ENCODE results near the gene MAGI3.
"Not testable (repeated sequence)": the region's sequence is repeated elsewhere in the genome, so short reads cannot be mapped to it uniquely, and the experiment has no call there.

MAGI3 gene

GRCh38 chr1:113401067-113401466 is 10.8 kb downstream of the MAGI3 start:
- Histone ChIP-seq H3K9me3 (ENCODE audit: low read length) (no peaks in the 10 kb centered on the region), H3K9ac (ENCODE audit: low read length) (no peak overlapping the region), H3K4me1 (ENCODE audit: insufficient read depth, low read length) (peaks cover 5% of the 10 kb centered on the region), H3K27ac (ENCODE audit: low read depth, low read length) (no peak overlapping the region), H3K27me3 (ENCODE audit: control insufficient read depth in 1 of 2, insufficient read depth in 2 of 2, low read length in 2 of 2) (no peaks in the 10 kb centered on the region), H3K4me3 (ENCODE audit: low read depth in 1 of 2, low read length in 2 of 2) (no peak overlapping the region), H3K36me3 (ENCODE audit: insufficient read depth, low read length) (no peaks in the 10 kb centered on the region)

GRCh38 chr1:113401728-113402127 is 11.4 kb downstream of the MAGI3 start:
- Histone ChIP-seq H3K4me1 (ENCODE audit: insufficient read depth, low read length) (peaks cover 3% of the 10 kb centered on the region), H3K27me3 (ENCODE audit: control insufficient read depth in 1 of 2, insufficient read depth in 2 of 2, low read length in 2 of 2) (no peaks in the 10 kb centered on the region), H3K27ac (ENCODE audit: low read depth, low read length) (no peak overlapping the region), H3K9ac (ENCODE audit: low read length) (no peak overlapping the region), H3K36me3 (ENCODE audit: insufficient read depth, low read length) (no peaks in the 10 kb centered on the region), H3K4me3 (ENCODE audit: low read depth in 1 of 2, low read length in 2 of 2) (no peak overlapping the region), H3K9me3 (ENCODE audit: low read length) (no peaks in the 10 kb centered on the region)

GRCh38 chr1:113403065-113403464 is 12.8 kb downstream of the MAGI3 start:
- H3K27me3 ChIP-seq (ENCODE audit: control insufficient read depth in 1 of 2, insufficient read depth in 2 of 2, low read length in 2 of 2), result no peaks in the 10 kb centered on the region
- no peak overlapping the region for H3K9ac ChIP-seq (ENCODE audit: low read length)
- H3K27ac ChIP-seq (ENCODE audit: low read depth, low read length), result no peak overlapping the region
- H3K9me3 ChIP-seq (ENCODE audit: low read length), result no peaks in the 10 kb centered on the region
- no peak overlapping the region for H3K4me3 ChIP-seq (ENCODE audit: low read depth in 1 of 2, low read length in 2 of 2)
- H3K4me1 ChIP-seq (ENCODE audit: insufficient read depth, low read length), result no peaks in the 10 kb centered on the region
- no peaks in the 10 kb centered on the region for H3K36me3 ChIP-seq (ENCODE audit: insufficient read depth, low read length)

- H3K4me1 ChIP-seq (ENCODE audit: insufficient read depth, low read length), result peaks cover 2% of the 10 kb centered on the region
- no peaks in the 10 kb centered on the region for H3K9me3 ChIP-seq (ENCODE audit: low read length)
- no peaks in the 10 kb centered on the region for H3K36me3 ChIP-seq (ENCODE audit: insufficient read depth, low read length)
- H3K27me3 ChIP-seq (ENCODE audit: control insufficient read depth in 1 of 2, insufficient read depth in 2 of 2, low read length in 2 of 2), result no peaks in the 10 kb centered on the region
- no peak overlapping the region for H3K4me3 ChIP-seq (ENCODE audit: low read depth in 1 of 2, low read length in 2 of 2)
- H3K27ac ChIP-seq (ENCODE audit: low read depth, low read length), result no peak overlapping the region
- no peak overlapping the region for H3K9ac ChIP-seq (ENCODE audit: low read length)
Measured at GRCh38 chr1:113405573-113405972, 15.3 kb downstream of the MAGI3 start.

- not testable (repeated sequence) for H3K9me3 ChIP-seq (ENCODE audit: low read length); H3K4me3 ChIP-seq (ENCODE audit: low read depth in 1 of 2, low read length in 2 of 2); H3K27me3 ChIP-seq (ENCODE audit: control insufficient read depth in 1 of 2, insufficient read depth in 2 of 2, low read length in 2 of 2); H3K36me3 ChIP-seq (ENCODE audit: insufficient read depth, low read length); H3K4me1 ChIP-seq (ENCODE audit: insufficient read depth, low read length); H3K9ac ChIP-seq (ENCODE audit: low read length); H3K27ac ChIP-seq (ENCODE audit: low read depth, low read length)
Measured at GRCh38 chr1:113406149-113406548, 15.8 kb downstream of the MAGI3 start.

- Histone ChIP-seq H3K36me3 (ENCODE audit: insufficient read depth, low read length) (no peaks in the 10 kb centered on the region), H3K4me1 (ENCODE audit: insufficient read depth, low read length) (peaks cover 6% of the 10 kb centered on the region), H3K27me3 (ENCODE audit: control insufficient read depth in 1 of 2, insufficient read depth in 2 of 2, low read length in 2 of 2) (no peaks in the 10 kb centered on the region), H3K4me3 (ENCODE audit: low read depth in 1 of 2, low read length in 2 of 2) (no peak overlapping the region), H3K27ac (ENCODE audit: low read depth, low read length) (no peak overlapping the region), H3K9ac (ENCODE audit: low read length) (no peak overlapping the region), H3K9me3 (ENCODE audit: low read length) (no peaks in the 10 kb centered on the region)
Measured at GRCh38 chr1:113409363-113409762, 19.0 kb downstream of the MAGI3 start.

- H3K9ac ChIP-seq (ENCODE audit: low read length); H3K4me3 ChIP-seq (ENCODE audit: low read depth in 1 of 2, low read length in 2 of 2); H3K36me3 ChIP-seq (ENCODE audit: insufficient read depth, low read length); H3K9me3 ChIP-seq (ENCODE audit: low read length); H3K27me3 ChIP-seq (ENCODE audit: control insufficient read depth in 1 of 2, insufficient read depth in 2 of 2, low read length in 2 of 2); H3K27ac ChIP-seq (ENCODE audit: low read depth, low read length): not testable (repeated sequence)
- peaks cover 14% of the 10 kb centered on the region for H3K4me1 ChIP-seq (ENCODE audit: insufficient read depth, low read length)
Measured at GRCh38 chr1:113412020-113412419, 21.7 kb downstream of the MAGI3 start.

GRCh38 chr1:113415310-113416070 is 25.2 kb downstream of the MAGI3 start:
- no peak overlapping the region for H3K9ac ChIP-seq (ENCODE audit: low read length)
- H3K27me3 ChIP-seq (ENCODE audit: control insufficient read depth in 1 of 2, insufficient read depth in 2 of 2, low read length in 2 of 2), result no peaks in the 10 kb centered on the region
- H3K4me1 ChIP-seq (ENCODE audit: insufficient read depth, low read length), result peaks cover 13% of the 10 kb centered on the region
- H3K9me3 ChIP-seq (ENCODE audit: low read length), result no peaks in the 10 kb centered on the region
- no peak overlapping the region for H3K27ac ChIP-seq (ENCODE audit: low read depth, low read length)
- H3K4me3 ChIP-seq (ENCODE audit: low read depth in 1 of 2, low read length in 2 of 2), result no peak overlapping the region
- no peaks in the 10 kb centered on the region for H3K36me3 ChIP-seq (ENCODE audit: insufficient read depth, low read length)

- H3K4me3 ChIP-seq (ENCODE audit: low read depth in 1 of 2, low read length in 2 of 2); H3K4me1 ChIP-seq (ENCODE audit: insufficient read depth, low read length); H3K9ac ChIP-seq (ENCODE audit: low read length); H3K27me3 ChIP-seq (ENCODE audit: control insufficient read depth in 1 of 2, insufficient read depth in 2 of 2, low read length in 2 of 2); H3K27ac ChIP-seq (ENCODE audit: low read depth, low read length); H3K36me3 ChIP-seq (ENCODE audit: insufficient read depth, low read length); H3K9me3 ChIP-seq (ENCODE audit: low read length): not testable (repeated sequence)
Measured at GRCh38 chr1:113416071-113416470, 25.8 kb downstream of the MAGI3 start.

GRCh38 chr1:113416496-113416895 is 26.2 kb downstream of the MAGI3 start:
- H3K27me3 ChIP-seq (ENCODE audit: control insufficient read depth in 1 of 2, insufficient read depth in 2 of 2, low read length in 2 of 2), result no peaks in the 10 kb centered on the region
- H3K9ac ChIP-seq (ENCODE audit: low read length), result no peak overlapping the region
- no peaks in the 10 kb centered on the region for H3K36me3 ChIP-seq (ENCODE audit: insufficient read depth, low read length)
- no peak overlapping the region for H3K27ac ChIP-seq (ENCODE audit: low read depth, low read length)
- H3K4me1 ChIP-seq (ENCODE audit: insufficient read depth, low read length), result peaks cover 8% of the 10 kb centered on the region
- H3K4me3 ChIP-seq (ENCODE audit: low read depth in 1 of 2, low read length in 2 of 2), result no peak overlapping the region
- no peaks in the 10 kb centered on the region for H3K9me3 ChIP-seq (ENCODE audit: low read length)

GRCh38 chr1:113422315-113423068 is 32.2 kb downstream of the MAGI3 start:
- Histone ChIP-seq H3K9ac (ENCODE audit: low read length) (no peak overlapping the region), H3K27me3 (ENCODE audit: control insufficient read depth in 1 of 2, insufficient read depth in 2 of 2, low read length in 2 of 2) (no peaks in the 10 kb centered on the region), H3K4me3 (ENCODE audit: low read depth in 1 of 2, low read length in 2 of 2) (no peak overlapping the region), H3K36me3 (ENCODE audit: insufficient read depth, low read length) (no peaks in the 10 kb centered on the region), H3K9me3 (ENCODE audit: low read length) (no peaks in the 10 kb centered on the region), H3K4me1 (ENCODE audit: insufficient read depth, low read length) (peaks cover 5% of the 10 kb centered on the region), H3K27ac (ENCODE audit: low read depth, low read length) (no peak overlapping the region)

- Histone ChIP-seq H3K27me3 (ENCODE audit: control insufficient read depth in 1 of 2, insufficient read depth in 2 of 2, low read length in 2 of 2) (no peaks in the 10 kb centered on the region), H3K27ac (ENCODE audit: low read depth, low read length) (no peak overlapping the region), H3K9ac (ENCODE audit: low read length) (no peak overlapping the region), H3K4me3 (ENCODE audit: low read depth in 1 of 2, low read length in 2 of 2) (no peak overlapping the region), H3K36me3 (ENCODE audit: insufficient read depth, low read length) (no peaks in the 10 kb centered on the region), H3K4me1 (ENCODE audit: insufficient read depth, low read length) (peaks cover 5% of the 10 kb centered on the region), H3K9me3 (ENCODE audit: low read length) (no peaks in the 10 kb centered on the region)
Measured at GRCh38 chr1:113423826-113424225, 33.5 kb downstream of the MAGI3 start.
